HG03457 (cell line): ENCODE data around the gene ZNF280A.
"Not testable (repeated sequence)": the region's sequence is repeated elsewhere in the genome, so short reads cannot be mapped to it uniquely, and the experiment has no call there.

Experiments used
- ATAC-seq: cut with Tn5 transposase; IDR thresholded peaks from one replicate; pipeline ENCODE4 v1.9.1; 2021; ENCODE audit warnings: moderate number of reproducible peaks; ENCODE audit not compliant: unreplicated experiment

Gene ZNF280A

DNA sequence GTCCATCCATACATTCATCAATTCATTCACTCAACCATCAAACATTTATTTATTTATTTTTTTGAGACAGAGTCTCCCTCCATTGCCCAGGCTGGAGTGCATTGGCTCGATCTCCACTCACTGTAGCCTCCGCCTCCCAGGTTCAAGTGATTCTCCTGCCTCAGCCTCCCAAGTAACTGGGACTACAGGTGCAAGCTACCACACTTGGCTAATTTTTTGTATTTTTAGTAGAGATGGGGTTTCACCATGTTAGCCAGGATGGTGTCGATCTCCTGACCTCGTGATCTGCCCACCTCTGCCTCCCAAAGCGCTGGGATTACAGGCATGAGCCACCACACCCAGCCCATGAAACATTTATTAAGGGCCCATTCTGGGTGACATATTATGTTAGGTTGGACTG is 49.0 kb downstream of the ZNF280A start:
- ATAC-seq, result not testable (repeated sequence)

DNA sequence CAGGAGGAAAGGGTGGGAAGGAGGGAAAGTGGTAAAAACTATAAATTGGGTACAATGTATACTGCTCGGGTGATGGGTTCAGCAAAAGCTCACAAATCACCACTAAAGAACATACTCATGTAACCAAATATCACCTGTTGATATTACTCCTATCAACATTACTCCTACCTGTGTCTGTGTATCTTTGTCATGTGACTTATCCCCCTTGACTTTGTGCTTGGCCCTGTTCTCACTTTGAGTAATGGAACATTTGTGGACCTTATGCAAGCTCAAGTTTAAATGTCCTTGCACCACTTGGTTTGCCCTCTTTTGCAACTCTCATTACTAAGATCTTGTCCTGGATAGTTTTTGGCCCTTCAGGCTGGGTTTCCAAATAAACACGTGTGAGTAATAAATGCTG is 50.5 kb downstream of the ZNF280A start:
- ATAC-seq, result no peak

DNA sequence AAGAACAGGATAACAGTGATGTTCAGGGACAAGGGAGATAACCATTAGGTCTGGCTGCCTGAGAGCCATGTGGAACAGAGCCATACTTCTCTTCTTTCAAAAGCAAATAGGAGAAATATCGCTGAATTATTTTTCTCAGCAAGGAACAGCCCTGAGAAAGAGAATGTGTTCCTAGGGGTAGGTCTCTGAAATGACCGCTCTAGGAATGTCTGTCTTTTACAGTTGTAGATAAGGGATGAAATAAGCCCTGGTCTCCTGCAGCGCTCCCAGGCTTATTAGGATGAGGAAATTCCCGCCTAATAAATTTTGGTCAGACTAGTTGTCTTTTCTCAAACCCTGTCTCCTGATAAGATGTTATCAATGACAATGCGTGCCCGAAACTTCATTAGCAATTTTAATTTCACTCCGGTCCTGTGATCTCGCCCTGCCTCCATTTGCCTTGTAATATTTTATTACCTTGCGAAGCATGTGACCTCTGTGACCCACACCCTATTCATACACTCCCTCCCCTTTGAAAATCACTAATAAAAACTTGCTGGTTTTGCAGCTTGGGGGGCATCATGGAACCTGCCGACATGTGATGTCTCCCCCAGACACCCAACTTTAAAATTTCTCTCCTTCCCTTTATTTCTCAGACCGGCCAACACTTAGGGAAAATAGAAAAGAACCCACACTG is 51.1 kb downstream of the ZNF280A start:
- not testable (repeated sequence) for ATAC-seq

DNA sequence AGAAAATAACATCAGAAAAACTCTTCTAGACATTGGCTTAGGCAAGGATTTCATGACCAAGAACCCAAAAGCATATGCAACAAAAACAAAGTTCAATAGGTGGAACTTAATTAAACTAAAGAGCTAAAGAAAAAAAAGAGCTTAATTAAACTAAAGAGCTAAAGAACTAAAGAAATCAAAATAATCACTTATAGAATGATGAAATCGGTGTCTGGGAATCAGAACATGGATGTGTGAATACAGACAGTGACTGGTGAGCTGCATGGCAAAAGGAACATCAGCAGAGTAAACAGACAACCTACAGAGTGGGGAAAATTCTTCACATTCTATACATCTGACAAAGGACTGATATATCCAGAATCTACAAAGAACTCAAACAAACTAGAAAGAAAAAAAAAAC is 53.0 kb downstream of the ZNF280A start:
- no peak for ATAC-seq

DNA sequence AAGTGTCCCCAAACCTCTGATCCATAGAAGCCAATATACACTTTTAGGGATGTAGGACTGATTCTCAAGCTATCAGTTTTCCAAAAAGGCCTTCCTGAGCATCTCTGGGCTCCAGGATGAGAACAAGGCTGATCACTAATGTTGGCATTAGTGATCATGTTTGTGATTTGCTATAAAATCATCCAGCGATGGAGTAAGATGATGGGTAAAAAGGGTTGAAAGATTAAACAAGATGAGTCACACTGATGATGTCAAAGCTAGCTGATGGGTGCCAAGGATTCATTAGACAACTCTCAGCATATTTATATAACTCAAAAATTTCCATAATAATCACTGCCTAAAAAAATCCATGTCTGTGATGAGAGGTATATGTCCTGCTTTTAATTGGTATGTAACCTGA is 54.3 kb downstream of the ZNF280A start:
- ATAC-seq, result no peak

DNA sequence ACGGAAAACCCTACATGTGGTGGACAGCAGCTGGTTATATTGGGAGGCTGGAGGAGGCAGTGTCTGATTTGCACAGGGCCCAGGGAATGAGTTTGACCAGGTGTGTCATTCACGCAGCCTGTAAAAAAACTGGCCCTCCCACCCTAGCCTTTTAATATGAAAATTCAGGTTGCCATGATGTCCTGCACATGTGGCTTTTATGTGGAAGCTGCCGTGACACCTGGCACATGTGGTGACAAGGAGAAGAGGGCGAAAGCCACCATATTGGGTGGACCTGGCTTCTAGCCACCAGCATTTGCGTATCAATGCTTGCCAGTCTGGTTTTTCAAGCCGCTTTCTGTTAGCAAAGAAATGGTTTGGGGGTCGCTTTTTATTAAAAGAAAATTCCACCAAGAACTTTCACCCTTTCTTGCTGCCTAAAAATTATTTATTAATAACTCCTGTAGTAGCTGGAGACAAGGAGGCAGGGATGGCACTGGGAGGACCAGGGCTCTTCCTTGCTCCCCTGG is 54.9 kb downstream of the ZNF280A start:
- ATAC-seq, result no peak

DNA sequence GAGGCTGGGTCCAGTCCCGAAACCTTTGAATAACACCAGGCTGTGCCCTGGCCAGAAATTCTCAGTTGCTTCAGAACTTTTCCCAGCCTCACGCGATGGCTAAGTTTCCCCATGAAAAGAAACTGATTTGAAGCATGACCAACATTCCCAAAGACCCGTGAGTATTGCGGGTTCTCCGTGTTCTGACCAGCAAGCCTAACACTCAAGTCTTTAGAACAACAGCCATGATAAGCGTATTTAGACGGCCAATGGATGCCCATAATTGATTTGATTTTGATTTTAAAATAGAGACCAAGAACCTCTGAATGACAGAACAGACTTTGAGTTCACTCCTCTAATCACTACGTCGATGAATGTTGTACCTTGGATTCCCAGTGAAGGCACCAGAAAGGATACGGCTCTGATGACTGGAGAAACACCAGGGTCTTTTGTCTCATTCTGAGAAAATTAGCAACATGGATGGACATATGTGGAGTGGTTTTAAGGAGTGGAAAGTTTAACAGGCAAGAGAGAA is 55.5 kb downstream of the ZNF280A start:
- no peak for ATAC-seq

DNA sequence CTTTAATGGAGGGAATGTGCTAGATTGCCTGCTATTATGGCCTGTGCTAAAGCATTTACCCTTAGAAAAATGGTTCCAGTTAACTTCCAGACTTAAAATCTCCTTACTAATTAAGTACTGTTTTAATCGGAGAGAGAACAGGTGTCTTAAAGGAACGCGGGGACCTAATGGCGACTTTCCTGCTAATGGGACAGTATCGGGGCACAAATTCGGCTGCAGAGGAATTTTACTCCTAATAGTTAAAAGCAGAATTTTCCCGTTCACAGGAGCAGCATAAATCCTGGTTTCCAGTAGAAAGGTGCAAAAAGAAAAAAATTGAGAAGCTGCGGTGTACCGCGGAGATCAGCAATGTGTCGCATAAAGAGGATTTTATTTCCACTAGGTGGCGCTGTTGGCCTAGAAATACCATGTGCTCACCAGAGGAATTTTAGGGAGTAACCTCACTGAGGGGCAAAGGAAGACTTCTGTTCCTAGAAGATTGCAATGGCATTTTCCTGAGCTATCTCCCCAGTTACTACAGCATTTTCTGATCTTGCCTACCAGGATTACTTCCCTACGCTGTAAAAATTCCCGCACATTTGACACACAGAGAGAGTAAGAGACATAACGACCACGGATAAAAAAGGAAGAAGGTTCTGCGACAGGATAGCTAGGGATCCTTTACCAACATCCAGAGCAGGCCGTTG is 56.1 kb downstream of the ZNF280A start:
- ATAC-seq, result no peak
